K562 (cell line): ENCODE measurements around the gene CEBPB. TPM values are rescaled to one million over a fixed set of nuclear protein-coding genes. Genes with fewer than 3 reads are reported as not detected.

Experiments
- EZH2 ChIP-seq: IDR thresholded peaks from 2 replicates; pipeline ENCODE4 v1.6.1; 2012; ENCODE audit warnings: low read depth, mild to moderate bottlenecking, inconsistent platforms, low read length, borderline replicate concordance
- MYNN ChIP-seq, 2 experiments: sonication (generic); formaldehyde crosslinking in 1 of 2; IDR thresholded peaks; 2 replicates each; pipeline versions ENCODE4 v1.5.0 to v1.6.1; 2016 to 2020; ENCODE audit warnings: antibody characterized with exemption in 1 of 2, missing genetic modification reagents in 1 of 2
- POLR2G ChIP-seq: fragments of 200-400 bp; formaldehyde crosslinking; IDR thresholded peaks from 2 replicates; pipeline ENCODE4 v1.6.1; 2017; ENCODE audit warnings: low read depth, mild to moderate bottlenecking, antibody characterized with exemption, low read length, moderate library complexity
- ZNF12 ChIP-seq: sonication (generic); formaldehyde crosslinking; IDR thresholded peaks from 2 replicates; pipeline ENCODE4 v1.4.0; 2020; ENCODE audit warnings: mild to moderate bottlenecking, missing genetic modification reagents
- ZNF124 ChIP-seq: sonication (generic); formaldehyde crosslinking; IDR thresholded peaks from 2 replicates; pipeline ENCODE4 v1.8.1; 2022; ENCODE audit warnings: missing genetic modification reagents
- ZNF274 ChIP-seq: IDR thresholded peaks from 2 replicates; pipeline ENCODE4 v1.6.1; 2011; ENCODE audit warnings: low read depth, mild to moderate bottlenecking, low read length, moderate library complexity, borderline replicate concordance
- ZNF431 ChIP-seq: sonication (generic); formaldehyde crosslinking; IDR thresholded peaks from 2 replicates; pipeline ENCODE4 v1.8.0; 2022; ENCODE audit warnings: mild to moderate bottlenecking, missing genetic modification reagents
- ZNF699 ChIP-seq: fragments of 250-450 bp; sonication (Bioruptor Pico); IDR thresholded peaks from 2 replicates; pipeline ENCODE4 v1.8.0; 2021; ENCODE audit warnings: mild to moderate bottlenecking, moderate library complexity; ENCODE audit not compliant: insufficient replicate concordance
- polyA plus RNA-seq, 8 experiments: library from polyadenylated mRNA; depleted of rRNA in 4 of 8; stranded (reverse) in 5 of 8; unstranded in 3 of 8; fragments of >200 nt; fragmentation: Nextera tagmentation in 2 of 8; fragmentation: Illumina TruSeq in 1 of 8; extraction: Ambion mirVana in 2 of 8; extraction: Trizol in 1 of 8; gene quantifications; 2 replicates each; pipeline versions ENCODE4 v1.2.1 to v1.2.3, GENCODE V29; 2011 to 2014; ENCODE audit warnings: inconsistent platforms in 1 of 8, missing spikeins in 1 of 8
- total RNA-seq, 7 experiments: library from RNA; depleted of rRNA in 6 of 7; stranded (reverse); fragments of >200 nt in 6 of 7; fragmentation: Illumina TruSeq in 2 of 7; extraction: Trizol in 2 of 7; gene quantifications; 2 replicates each; pipeline versions ENCODE4 v1.2.1 to v1.2.3, GENCODE V29; 2011 to 2021; ENCODE audit warnings: low replicate concordance in 1 of 7
- TF ChIP-seq, protein P1 (sequence below): sonication (generic); formaldehyde crosslinking; IDR thresholded peaks from 2 replicates; pipeline ENCODE4 v1.8.0; 2023; ENCODE audit warnings: mild to moderate bottlenecking, missing genetic modification reagents
- TF ChIP-seq, protein P2 (sequence below): fragments of 450-650 bp; IDR thresholded peaks from 2 replicates; pipeline ENCODE4 v1.6.1; 2016; ENCODE audit warnings: low read depth, mild to moderate bottlenecking, moderate library complexity
- TF ChIP-seq, protein P3 (sequence below): fragments of 450-650 bp; IDR thresholded peaks from 2 replicates; pipeline ENCODE4 v1.6.1; 2016; ENCODE audit warnings: mild to moderate bottlenecking, moderate library complexity

CEBPB gene
- total and polyA plus RNA-seq, 9 of the 15 experiments (the other 6 are each of a cell fraction or from before 2014, with no cell fraction given) = 1.2 to 72.6 (median 7.8) TPM

DNA sequence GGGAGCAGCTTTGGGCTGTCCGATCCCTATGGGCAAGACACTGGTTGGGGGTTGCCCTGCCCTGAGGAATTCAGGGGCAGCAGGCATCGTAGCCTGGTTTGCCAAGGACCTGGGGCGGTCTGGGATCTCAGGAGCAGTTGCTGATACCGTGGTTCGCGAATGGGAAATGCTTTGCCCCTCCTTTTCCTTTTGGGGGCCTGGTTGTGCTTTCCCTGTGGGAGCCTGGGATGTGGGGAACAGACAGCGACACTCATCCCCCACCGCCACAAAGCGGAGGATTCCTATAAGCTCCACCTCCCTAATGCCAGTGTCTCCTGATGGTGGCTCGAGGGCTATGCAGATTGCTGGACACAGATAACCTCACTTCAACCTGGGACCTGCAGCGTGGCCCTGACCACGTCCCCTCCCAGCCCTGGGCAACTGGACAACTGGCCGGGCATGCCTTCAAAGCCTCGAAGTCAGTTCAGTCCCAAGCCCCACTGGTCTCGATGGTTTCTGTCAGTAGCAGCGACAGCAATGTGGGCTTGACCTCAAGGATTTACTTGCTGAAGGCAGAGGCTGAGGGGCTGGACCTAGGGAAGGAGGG is 3.3 kb downstream of the CEBPB start (continued):
- TF ChIP-seq ZNF431 (0 out of 2 replicates have a peak, but pooled peaks have one; percentile 31), ZNF699 (CRISPR knock-in tag) (no peak), ZNF274 (no peak), ZNF12 (peak; percentile 20; the same call in 1 of the 2 replicates), EZH2 (no peak), MYNN (IDR thresholded peaks at IDR 0.05) (0 out of 2 replicates have a peak, but pooled peaks have one; percentile 9), MYNN (CRISPR knock-in tag; IDR thresholded peaks at IDR 0.05) (no peak), POLR2G (peak; percentile 74), ZNF124 (CRISPR knock-in tag) (no peak)
- TF ChIP-seq, protein P1, sequence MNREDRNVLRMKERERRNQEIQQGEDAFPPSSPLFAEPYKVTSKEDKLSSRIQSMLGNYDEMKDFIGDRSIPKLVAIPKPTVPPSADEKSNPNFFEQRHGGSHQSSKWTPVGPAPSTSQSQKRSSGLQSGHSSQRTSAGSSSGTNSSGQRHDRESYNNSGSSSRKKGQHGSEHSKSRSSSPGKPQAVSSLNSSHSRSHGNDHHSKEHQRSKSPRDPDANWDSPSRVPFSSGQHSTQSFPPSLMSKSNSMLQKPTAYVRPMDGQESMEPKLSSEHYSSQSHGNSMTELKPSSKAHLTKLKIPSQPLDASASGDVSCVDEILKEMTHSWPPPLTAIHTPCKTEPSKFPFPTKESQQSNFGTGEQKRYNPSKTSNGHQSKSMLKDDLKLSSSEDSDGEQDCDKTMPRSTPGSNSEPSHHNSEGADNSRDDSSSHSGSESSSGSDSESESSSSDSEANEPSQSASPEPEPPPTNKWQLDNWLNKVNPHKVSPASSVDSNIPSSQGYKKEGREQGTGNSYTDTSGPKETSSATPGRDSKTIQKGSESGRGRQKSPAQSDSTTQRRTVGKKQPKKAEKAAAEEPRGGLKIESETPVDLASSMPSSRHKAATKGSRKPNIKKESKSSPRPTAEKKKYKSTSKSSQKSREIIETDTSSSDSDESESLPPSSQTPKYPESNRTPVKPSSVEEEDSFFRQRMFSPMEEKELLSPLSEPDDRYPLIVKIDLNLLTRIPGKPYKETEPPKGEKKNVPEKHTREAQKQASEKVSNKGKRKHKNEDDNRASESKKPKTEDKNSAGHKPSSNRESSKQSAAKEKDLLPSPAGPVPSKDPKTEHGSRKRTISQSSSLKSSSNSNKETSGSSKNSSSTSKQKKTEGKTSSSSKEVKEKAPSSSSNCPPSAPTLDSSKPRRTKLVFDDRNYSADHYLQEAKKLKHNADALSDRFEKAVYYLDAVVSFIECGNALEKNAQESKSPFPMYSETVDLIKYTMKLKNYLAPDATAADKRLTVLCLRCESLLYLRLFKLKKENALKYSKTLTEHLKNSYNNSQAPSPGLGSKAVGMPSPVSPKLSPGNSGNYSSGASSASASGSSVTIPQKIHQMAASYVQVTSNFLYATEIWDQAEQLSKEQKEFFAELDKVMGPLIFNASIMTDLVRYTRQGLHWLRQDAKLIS (CRISPR knock-in tag) = peak; percentile 73; the same call in 1 of the 2 replicates
- TF ChIP-seq, protein P2, sequence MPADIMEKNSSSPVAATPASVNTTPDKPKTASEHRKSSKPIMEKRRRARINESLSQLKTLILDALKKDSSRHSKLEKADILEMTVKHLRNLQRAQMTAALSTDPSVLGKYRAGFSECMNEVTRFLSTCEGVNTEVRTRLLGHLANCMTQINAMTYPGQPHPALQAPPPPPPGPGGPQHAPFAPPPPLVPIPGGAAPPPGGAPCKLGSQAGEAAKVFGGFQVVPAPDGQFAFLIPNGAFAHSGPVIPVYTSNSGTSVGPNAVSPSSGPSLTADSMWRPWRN = no peak
- TF ChIP-seq, protein P3, sequence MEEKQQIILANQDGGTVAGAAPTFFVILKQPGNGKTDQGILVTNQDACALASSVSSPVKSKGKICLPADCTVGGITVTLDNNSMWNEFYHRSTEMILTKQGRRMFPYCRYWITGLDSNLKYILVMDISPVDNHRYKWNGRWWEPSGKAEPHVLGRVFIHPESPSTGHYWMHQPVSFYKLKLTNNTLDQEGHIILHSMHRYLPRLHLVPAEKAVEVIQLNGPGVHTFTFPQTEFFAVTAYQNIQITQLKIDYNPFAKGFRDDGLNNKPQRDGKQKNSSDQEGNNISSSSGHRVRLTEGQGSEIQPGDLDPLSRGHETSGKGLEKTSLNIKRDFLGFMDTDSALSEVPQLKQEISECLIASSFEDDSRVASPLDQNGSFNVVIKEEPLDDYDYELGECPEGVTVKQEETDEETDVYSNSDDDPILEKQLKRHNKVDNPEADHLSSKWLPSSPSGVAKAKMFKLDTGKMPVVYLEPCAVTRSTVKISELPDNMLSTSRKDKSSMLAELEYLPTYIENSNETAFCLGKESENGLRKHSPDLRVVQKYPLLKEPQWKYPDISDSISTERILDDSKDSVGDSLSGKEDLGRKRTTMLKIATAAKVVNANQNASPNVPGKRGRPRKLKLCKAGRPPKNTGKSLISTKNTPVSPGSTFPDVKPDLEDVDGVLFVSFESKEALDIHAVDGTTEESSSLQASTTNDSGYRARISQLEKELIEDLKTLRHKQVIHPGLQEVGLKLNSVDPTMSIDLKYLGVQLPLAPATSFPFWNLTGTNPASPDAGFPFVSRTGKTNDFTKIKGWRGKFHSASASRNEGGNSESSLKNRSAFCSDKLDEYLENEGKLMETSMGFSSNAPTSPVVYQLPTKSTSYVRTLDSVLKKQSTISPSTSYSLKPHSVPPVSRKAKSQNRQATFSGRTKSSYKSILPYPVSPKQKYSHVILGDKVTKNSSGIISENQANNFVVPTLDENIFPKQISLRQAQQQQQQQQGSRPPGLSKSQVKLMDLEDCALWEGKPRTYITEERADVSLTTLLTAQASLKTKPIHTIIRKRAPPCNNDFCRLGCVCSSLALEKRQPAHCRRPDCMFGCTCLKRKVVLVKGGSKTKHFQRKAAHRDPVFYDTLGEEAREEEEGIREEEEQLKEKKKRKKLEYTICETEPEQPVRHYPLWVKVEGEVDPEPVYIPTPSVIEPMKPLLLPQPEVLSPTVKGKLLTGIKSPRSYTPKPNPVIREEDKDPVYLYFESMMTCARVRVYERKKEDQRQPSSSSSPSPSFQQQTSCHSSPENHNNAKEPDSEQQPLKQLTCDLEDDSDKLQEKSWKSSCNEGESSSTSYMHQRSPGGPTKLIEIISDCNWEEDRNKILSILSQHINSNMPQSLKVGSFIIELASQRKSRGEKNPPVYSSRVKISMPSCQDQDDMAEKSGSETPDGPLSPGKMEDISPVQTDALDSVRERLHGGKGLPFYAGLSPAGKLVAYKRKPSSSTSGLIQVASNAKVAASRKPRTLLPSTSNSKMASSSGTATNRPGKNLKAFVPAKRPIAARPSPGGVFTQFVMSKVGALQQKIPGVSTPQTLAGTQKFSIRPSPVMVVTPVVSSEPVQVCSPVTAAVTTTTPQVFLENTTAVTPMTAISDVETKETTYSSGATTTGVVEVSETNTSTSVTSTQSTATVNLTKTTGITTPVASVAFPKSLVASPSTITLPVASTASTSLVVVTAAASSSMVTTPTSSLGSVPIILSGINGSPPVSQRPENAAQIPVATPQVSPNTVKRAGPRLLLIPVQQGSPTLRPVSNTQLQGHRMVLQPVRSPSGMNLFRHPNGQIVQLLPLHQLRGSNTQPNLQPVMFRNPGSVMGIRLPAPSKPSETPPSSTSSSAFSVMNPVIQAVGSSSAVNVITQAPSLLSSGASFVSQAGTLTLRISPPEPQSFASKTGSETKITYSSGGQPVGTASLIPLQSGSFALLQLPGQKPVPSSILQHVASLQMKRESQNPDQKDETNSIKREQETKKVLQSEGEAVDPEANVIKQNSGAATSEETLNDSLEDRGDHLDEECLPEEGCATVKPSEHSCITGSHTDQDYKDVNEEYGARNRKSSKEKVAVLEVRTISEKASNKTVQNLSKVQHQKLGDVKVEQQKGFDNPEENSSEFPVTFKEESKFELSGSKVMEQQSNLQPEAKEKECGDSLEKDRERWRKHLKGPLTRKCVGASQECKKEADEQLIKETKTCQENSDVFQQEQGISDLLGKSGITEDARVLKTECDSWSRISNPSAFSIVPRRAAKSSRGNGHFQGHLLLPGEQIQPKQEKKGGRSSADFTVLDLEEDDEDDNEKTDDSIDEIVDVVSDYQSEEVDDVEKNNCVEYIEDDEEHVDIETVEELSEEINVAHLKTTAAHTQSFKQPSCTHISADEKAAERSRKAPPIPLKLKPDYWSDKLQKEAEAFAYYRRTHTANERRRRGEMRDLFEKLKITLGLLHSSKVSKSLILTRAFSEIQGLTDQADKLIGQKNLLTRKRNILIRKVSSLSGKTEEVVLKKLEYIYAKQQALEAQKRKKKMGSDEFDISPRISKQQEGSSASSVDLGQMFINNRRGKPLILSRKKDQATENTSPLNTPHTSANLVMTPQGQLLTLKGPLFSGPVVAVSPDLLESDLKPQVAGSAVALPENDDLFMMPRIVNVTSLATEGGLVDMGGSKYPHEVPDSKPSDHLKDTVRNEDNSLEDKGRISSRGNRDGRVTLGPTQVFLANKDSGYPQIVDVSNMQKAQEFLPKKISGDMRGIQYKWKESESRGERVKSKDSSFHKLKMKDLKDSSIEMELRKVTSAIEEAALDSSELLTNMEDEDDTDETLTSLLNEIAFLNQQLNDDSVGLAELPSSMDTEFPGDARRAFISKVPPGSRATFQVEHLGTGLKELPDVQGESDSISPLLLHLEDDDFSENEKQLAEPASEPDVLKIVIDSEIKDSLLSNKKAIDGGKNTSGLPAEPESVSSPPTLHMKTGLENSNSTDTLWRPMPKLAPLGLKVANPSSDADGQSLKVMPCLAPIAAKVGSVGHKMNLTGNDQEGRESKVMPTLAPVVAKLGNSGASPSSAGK = peak; percentile 77
